ENCODE measurements around the gene ADRA2C. TPM values are rescaled to one million over a fixed set of nuclear protein-coding genes. Genes with fewer than 3 reads are reported as not detected.

Gene ADRA2C
- total RNA-seq, 4 donors from 2014 or later = 0.85 to 8.9 (median 4.4) TPM

- TF ChIP-seq, protein P1, sequence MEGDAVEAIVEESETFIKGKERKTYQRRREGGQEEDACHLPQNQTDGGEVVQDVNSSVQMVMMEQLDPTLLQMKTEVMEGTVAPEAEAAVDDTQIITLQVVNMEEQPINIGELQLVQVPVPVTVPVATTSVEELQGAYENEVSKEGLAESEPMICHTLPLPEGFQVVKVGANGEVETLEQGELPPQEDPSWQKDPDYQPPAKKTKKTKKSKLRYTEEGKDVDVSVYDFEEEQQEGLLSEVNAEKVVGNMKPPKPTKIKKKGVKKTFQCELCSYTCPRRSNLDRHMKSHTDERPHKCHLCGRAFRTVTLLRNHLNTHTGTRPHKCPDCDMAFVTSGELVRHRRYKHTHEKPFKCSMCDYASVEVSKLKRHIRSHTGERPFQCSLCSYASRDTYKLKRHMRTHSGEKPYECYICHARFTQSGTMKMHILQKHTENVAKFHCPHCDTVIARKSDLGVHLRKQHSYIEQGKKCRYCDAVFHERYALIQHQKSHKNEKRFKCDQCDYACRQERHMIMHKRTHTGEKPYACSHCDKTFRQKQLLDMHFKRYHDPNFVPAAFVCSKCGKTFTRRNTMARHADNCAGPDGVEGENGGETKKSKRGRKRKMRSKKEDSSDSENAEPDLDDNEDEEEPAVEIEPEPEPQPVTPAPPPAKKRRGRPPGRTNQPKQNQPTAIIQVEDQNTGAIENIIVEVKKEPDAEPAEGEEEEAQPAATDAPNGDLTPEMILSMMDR (IDR thresholded peaks at IDR 0.05; ENCODE audit: low read depth) = no peak
Measured at GRCh38 chr4:3812211-3812934, 46.2 kb downstream of the ADRA2C start.

- TF ChIP-seq, protein P1 (IDR thresholded peaks at IDR 0.05; ENCODE audit: low read depth) = no peak
Measured at GRCh38 chr4:3813151-3814052, 47.2 kb downstream of the ADRA2C start.

- TF ChIP-seq, protein P1 (IDR thresholded peaks at IDR 0.05; ENCODE audit: low read depth) = no peak
Measured at GRCh38 chr4:3814053-3814570, 47.9 kb downstream of the ADRA2C start.

- TF ChIP-seq, protein P1 (IDR thresholded peaks at IDR 0.05; ENCODE audit: low read depth) = no peak
Measured at GRCh38 chr4:3816256-3816825, 50.2 kb downstream of the ADRA2C start.

DNA sequence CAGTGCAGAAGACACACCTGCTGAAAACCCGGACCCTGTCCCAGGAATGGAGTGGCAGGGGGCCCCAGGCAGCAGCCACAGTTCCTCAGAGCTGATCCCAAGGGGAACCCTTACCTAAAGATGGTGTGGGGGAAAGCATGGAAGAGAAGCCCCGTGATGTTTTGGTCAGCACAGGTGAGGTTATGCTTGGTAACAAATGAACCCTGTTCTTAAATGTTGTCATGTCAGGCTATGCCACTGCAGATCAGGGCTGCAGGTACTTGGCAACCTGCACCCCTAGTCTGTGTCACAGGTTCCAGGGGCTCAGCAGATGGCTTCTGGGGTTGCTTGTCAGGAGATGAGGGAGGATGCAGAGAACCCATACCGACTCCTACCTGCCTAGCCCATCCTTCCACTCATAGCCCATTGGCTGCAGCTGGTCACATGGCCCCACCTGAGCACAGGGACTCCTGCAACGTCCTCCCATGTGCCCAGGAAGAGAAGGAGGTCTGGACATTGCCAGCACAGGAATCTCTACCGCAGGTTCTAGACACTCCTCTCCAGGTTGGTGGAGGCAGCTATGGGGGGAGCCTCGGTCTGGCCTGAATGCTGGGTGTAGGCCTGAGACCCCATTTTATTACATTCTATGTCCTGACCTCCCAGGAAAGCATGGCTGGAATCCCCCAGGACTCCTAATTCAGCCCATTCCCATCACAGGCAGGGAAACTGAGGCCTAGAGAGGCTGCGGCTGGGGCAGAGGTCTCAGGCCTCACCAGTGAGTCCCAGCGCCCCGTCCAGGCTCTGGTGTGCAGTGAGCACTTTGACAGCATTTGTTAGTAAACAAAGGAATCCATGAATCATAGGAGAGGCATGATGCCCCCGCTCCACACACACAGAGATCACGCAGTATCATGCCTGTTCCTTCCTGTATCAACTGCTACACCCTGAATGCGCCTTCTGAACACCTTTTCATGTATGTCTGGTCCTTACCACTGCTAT lies 51.1 kb downstream of the ADRA2C start:
- TF ChIP-seq, protein P1 (IDR thresholded peaks at IDR 0.05; ENCODE audit: low read depth) = no peak

Other genes starting within 250 kb of the ADRA2C start
- 100 to 1,000 TPM in 3 of 4 donors, 10 to 100 TPM in 1; 67.5 to 187 (median 137) TPM for gene LRPAP1, start 234.0 kb upstream of the ADRA2C start, total RNA-seq

Data from subcutaneous adipose tissue (tissue), 4 donors.